Stimulated activated CD8-positive, alpha-beta memory T cell treated with anti-CD3 and anti-CD28 coated beads, Interleukin-4, amount 100 ng/mL, for 4 hours (primary cell): ENCODE results near the gene S100A12.
A peak's percentile ranks its signal among the peaks of the same experiment; 100 is the strongest.
"Not testable (repeated sequence)": the region's sequence is repeated elsewhere in the genome, so short reads cannot be mapped to it uniquely, and the experiment has no call there.

Source experiments
- DNase-seq, 2 donors: peaks; one replicate each; pipeline ENCODE4 v3.0.0-alpha.2; 2020; ENCODE audit warnings: low read depth in 2 of 2, low spot score in 1 of 2

Gene S100A12

GRCh38 chr1:153375511-153375910, at the start of gene S100A12:
Gene S100A12, minus strand, starts transcription at chr1:153375621. Its CDS starts 1,029 bp downstream, at chr1:153374592.
- no peak for DNase-seq

GRCh38 chr1:153422450-153423068, 47.1 kb upstream of the S100A12 start:
- peak; percentile 12 to 50 for DNase-seq

DNA sequence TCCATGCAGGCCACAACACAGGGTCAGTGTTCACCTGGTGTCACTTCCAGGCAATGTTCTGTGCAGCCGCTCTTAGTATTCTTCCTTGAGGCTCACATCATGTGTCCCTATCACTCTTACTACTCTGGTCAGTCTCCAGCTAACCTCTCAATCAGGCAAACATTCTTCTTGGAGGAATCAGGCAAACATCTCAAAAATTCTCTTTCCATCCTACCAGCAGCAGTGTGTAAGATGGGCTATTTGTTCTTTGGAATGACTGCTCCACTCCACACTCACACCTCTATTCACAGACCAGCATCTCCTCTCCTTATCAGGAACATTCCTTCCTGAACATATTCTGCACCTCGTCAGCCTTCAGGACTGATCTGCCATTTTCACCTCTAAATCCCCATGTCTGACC, 44.9 kb upstream of the S100A12 start:
- DNase-seq, result no peak

DNA sequence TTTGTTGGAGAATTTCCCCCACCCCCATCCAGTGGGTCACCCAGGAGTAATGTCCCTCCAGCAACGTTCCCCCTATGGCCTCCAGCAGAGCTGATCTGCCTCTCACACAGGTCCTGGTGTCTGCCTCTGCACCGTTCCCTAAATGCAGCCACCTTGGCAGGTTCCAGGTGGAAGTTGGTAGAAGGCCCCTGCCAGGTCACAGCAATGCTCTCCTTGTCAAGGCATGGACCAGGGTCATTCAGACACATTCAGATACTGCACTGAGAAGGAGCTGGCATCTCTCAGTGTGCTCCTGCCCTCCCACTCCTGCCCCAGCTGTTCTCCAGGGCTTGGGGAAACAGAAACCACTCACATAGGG, 44.0 kb upstream of the S100A12 start:
- not testable (repeated sequence) for DNase-seq

GRCh38 chr1:153418758-153419435, 43.5 kb upstream of the S100A12 start:
- not testable (repeated sequence) for DNase-seq

DNA sequence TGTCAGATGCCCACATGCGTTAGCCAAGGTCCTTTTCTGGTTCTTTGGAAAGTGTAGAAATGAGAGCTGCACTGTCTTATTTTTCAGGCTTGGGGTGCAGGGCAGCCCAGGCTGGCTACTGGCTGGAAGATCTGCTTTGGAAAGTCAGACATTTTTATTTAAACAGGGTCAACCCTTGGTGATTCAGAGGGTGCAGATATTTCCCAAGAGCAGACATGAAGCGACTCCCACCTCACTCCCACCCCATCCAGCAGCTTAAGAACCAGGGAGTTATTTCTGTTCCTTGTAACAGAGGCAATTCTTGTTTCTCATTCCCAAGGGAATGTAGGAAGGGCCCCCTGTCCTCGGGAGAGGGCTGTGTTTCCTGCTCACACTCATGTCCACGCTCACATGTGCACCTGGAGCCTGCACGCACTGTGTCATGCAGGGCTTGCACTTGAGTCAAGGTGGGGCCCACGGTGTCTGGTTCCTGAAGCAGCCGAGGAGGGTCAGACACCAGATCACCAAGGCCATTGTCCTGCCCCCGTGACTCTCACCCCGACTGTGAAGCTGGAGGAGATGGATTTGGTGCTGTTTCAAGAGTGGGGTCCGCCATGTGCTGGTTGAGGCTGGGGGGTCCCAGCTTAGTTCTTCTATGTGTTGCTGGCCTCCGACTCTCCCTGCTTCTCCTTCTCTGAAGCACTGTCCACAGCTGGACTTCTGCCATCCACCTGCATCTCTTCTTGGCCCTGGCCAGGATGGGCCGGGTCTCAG, 41.9 kb upstream of the S100A12 start:
- no peak for DNase-seq

DNA sequence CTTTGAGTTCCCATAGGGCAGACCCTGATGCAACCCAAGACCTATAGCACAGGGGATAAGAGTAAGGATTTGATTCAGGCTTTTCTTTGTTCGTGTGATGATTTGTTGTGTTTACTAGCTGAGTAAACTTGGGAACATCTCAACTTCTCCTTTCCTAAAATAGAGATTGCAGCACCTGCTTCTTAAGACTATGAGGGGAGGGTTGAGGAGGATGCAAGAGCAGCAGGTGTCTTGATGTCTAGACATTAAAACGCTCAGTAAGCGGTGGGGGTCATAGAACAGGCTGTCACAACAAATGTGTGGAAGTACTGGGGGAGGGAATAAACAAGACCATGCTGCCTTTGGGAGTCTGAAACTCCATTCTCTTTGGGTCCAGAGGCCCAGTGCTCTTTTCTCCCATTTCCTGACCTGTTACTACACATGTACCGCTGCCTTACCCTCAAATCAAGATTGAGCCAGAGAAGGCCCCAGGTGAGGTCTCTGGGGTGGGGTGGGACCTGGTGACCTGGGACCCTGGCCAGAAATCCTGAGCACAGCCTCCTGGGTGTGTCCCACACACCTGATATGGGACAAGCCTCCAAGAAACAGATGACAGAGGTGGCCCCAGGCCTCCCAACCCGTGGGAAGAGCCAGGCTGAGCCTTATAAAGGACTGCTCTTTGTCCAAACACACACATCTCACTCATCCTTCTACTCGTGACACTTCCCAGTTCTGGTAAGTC, 40.6 kb upstream of the S100A12 start, which contains the start of gene S100A7A:
S100A7A (plus strand) TSS at position 671 of the 721 bp plus-strand sequence. CDS start 1,563 bp downstream, outside the sequence.
- DNase-seq, result no peak

- not testable (repeated sequence) for DNase-seq
Observed at GRCh38 chr1:153413961-153414360, 38.5 kb upstream of the S100A12 start.

GRCh38 chr1:153407274-153407673, 31.9 kb upstream of the S100A12 start:
- DNase-seq, result not testable (repeated sequence)

- DNase-seq, result not testable (repeated sequence)
Observed at GRCh38 chr1:153405825-153406599, 30.6 kb upstream of the S100A12 start.

DNA sequence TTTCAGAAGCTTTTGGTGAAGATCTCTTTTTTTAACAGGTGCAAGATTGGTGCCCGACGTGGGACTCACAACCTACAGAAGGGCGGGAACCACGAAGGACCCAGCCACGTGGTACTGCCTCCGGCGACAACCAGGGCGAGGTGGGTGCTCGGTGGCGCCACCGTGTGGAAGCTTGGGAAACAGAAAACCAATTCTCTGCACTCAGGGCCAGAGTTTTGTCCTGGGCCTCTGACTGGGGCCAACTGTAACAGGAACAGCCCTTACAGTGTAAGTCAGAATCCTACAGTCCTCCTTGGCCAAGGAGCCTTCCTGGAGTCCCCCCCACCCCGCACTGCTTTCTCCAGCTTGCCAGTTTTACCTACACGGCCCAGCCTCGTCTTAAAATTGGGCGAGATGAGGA, 29.3 kb upstream of the S100A12 start:
- DNase-seq, result peak in 1 of 2 donors; percentile 5

DNA sequence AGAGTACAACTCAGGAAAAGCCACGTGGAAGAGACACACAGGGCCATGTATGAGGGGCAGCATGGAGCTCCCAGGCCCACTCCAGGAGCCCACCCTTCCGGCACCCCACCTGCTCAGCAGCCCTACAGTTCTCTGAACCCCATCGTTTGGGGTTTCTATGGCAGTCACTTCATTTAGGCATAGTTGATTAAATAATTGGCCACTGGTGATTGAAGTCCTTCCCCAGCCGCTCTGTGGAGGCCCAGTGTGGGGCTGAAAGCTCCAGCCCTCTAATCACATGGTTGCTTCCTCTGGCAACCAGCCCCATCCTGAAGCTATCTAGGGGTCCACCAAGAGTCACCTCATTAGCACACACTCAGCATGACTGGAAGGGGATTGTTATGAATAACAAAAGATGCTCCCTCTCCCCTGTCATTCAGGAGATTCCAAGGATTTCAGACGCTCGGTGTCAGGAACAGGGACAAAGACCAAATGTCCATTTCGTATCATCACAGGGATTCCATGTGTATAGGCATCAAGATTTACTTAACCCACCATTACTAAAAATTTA, 28.7 kb upstream of the S100A12 start:
- no peak for DNase-seq

DNA sequence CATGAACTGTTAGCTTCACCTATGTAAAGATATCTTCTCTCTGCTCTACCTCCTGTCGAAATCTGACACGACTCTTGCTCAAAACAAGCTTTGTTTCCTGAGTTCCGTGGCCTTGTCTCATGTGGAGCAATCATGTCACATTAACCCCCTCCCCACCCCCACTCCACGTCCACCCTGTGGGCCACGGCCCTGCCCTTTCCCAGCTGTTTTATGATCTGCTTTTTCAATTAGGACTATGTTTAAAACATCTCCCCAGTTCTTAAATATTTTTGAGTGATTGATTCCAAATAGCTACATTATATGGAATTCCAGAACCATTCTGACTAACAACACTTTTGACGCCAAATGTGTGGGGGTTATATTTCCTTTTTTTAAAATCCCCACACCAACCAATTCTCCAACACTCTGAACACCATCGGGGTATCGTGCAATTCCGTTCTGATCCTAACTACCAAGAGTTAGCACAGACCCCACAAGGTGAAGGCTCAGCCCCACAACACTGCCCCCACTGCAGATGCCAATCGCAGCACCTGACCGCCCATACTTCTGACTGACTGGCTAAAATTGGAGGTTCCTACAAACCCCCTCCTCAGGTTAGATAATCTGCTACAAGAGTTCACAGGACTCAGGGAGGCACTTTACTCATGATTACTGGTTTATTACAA, 28.1 kb upstream of the S100A12 start:
- DNase-seq, result no peak

DNA sequence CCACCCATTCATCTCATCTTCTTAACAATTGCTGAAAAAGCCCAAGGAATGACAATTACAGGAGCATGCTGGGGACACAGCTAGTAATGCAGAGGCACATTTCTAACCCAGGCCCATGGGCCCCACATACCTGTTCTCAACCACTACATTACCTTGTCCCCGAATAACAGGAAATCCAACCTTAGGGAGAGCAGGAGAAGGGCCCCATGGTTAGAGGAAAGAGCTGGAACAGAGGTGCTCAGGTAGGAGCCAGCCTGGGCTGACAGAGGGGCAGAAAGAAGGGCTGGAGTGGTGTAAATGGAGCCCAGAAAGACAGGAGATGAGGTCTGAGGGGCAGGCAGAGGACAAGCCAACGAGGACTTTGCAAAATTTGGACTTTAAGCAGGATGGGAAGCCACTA, 26.8 kb upstream of the S100A12 start:
- no peak for DNase-seq

- no peak for DNase-seq
Observed at GRCh38 chr1:153401461-153401860, 26.0 kb upstream of the S100A12 start.

DNA sequence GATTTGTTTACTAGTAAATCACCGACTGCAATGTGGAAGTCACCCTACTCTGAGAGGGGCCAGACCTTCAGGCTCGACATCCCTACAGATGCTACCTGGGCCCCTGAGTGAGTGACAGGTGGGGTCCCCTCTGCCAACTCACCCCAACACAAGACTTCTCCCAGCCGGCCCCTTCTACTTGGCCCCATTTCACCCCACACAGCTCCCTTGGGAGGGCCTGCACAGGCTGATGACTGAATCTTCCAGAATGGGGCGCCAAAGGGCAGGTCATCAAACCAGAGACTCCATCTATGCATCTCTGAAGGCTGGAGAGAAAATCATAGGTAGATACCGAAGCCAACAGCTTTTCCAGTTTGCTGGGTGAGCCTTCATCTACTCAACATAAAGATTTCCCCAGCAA, 24.8 kb upstream of the S100A12 start:
- DNase-seq, result no peak

GRCh38 chr1:153399401-153400055, 24.1 kb upstream of the S100A12 start:
- DNase-seq, result no peak

GRCh38 chr1:153397924-153398651, 22.7 kb upstream of the S100A12 start:
- DNase-seq, result no peak
